H1 (cell line): Measurements from ENCODE around the gene DCDC2. TPM values are rescaled to one million over a fixed set of nuclear protein-coding genes. Genes with fewer than 3 reads are reported as not detected.
A peak's percentile ranks its signal among the peaks of the same experiment; 100 is the strongest.

Experiments
- CTCF ChIA-PET: fragments of 300-600 bp; sonication (Branson Sonifier 250); formaldehyde crosslinking; loops from one replicate; lab custom pipeline; 2021; ENCODE audit not compliant: partially characterized antibody; lab: Charles Lee
- POLR2A ChIA-PET: fragments of 300-600 bp; sonication (Branson Sonifier 250); formaldehyde crosslinking; loops from one replicate; lab custom pipeline; 2021; ENCODE audit warnings: inconsistent platforms; ENCODE audit not compliant: partially characterized antibody; lab: Charles Lee
- DNase-seq, 2 experiments: peaks; one replicate each; pipeline versions ENCODE4 v3.0.0 to v3.0.0-alpha.2; 2010 to 2022; ENCODE audit warnings: low spot score in 2 of 2, low read depth in 1 of 2, mixed read lengths in 1 of 2
- FAIRE-seq: peaks from 2 replicates; lab custom pipeline; 2011; peaks lifted over from hg19 to GRCh38; lab: Jason Lieb, UNC
- H2AFZ ChIP-seq: 2 replicates; pipeline ENCODE4 v1.8.1; 2012; ENCODE audit warnings: low read length, inconsistent platforms
- H2AK5ac ChIP-seq: 2 replicates; pipeline ENCODE4 v1.6.1; 2013; ENCODE audit warnings: low read depth, low read length
- H2BK120ac ChIP-seq: replicated peaks from 2 replicates; pipeline ENCODE3; 2013; ENCODE audit warnings: low read depth, low read length, inconsistent platforms
- H2BK12ac ChIP-seq: 2 replicates; pipeline ENCODE4 v1.6.1; 2013; ENCODE audit warnings: low read depth, low read length
- H2BK15ac ChIP-seq: 2 replicates; pipeline ENCODE4 v1.6.1; 2013; ENCODE audit warnings: low read length
- H2BK20ac ChIP-seq: 2 replicates; pipeline ENCODE4 v1.6.1; 2013; ENCODE audit warnings: low read length
- H2BK5ac ChIP-seq: 2 replicates; pipeline ENCODE4 v1.6.1; 2013; ENCODE audit warnings: low read depth, low read length
- H3K14ac ChIP-seq: 2 replicates; pipeline ENCODE4 v1.6.1; 2013; ENCODE audit warnings: inconsistent platforms; ENCODE audit not compliant: insufficient read length
- H3K18ac ChIP-seq: 2 replicates; pipeline ENCODE4 v1.6.1; 2013; ENCODE audit warnings: low read length; ENCODE audit errors: extremely low read depth
- H3K23ac ChIP-seq: 2 replicates; pipeline ENCODE4 v1.6.1; 2013; ENCODE audit warnings: inconsistent platforms; ENCODE audit not compliant: insufficient read length
- H3K23me2 ChIP-seq: 2 replicates; pipeline ENCODE4 v1.6.1; 2013; ENCODE audit warnings: low read depth, low read length
- H3K27ac ChIP-seq: 2 replicates; pipeline ENCODE4 v1.6.1; 2011; ENCODE audit warnings: low read depth, low read length, inconsistent platforms
- H3K27me3 ChIP-seq, 4 experiments: replicated peaks in 1 of 4; 1 replicate in 1 of 4; 2 replicates in 3 of 4; pipeline versions ENCODE4 v1.6.1 to v1.8.1; 2011 to 2013; ENCODE audit warnings: low read length in 3 of 4, mild to moderate bottlenecking in 3 of 4, inconsistent platforms in 2 of 4, mixed read lengths in 2 of 4, moderate library complexity in 1 of 4; ENCODE audit not compliant: control insufficient read depth in 3 of 4, insufficient read depth in 3 of 4; ENCODE audit errors: extremely low read depth in 1 of 4
- H3K36me3 ChIP-seq, 4 experiments: 2 replicates each; pipeline versions ENCODE4 v1.6.1 to v1.8.1; 2011 to 2013; ENCODE audit warnings: mild to moderate bottlenecking in 4 of 4, low read length in 3 of 4, moderate library complexity in 2 of 4, control low read depth in 1 of 4, inconsistent platforms in 1 of 4; ENCODE audit not compliant: insufficient read depth in 4 of 4, control insufficient read depth in 2 of 4
- H3K4ac ChIP-seq: replicated peaks from 2 replicates; pipeline ENCODE3; 2013; ENCODE audit warnings: low read length, low read depth, mixed read lengths, inconsistent platforms; ENCODE audit not compliant: insufficient read length
- H3K4me1 ChIP-seq, 4 experiments: replicated peaks in 1 of 4; 1 replicate in 1 of 4; 2 replicates in 3 of 4; pipeline versions ENCODE4 v1.6.1 to v1.8.1; 2011 to 2013; ENCODE audit warnings: low read length in 3 of 4, inconsistent platforms in 2 of 4, mixed read lengths in 1 of 4; ENCODE audit not compliant: insufficient read depth in 4 of 4, control insufficient read depth in 3 of 4
- H3K4me2 ChIP-seq, 2 experiments: 2 replicates each; pipeline versions ENCODE4 v1.6.1 to v1.8.1; 2011 to 2013; ENCODE audit warnings: low read depth in 2 of 2, low read length in 2 of 2, control low read depth in 1 of 2, inconsistent platforms in 1 of 2, mild to moderate bottlenecking in 1 of 2; ENCODE audit not compliant: insufficient read depth in 1 of 2
- H3K4me3 ChIP-seq, 4 experiments: fragments of 200-600, 300-600 bp in 1 of 4; sonication (generic), shearing (Covaris generic), sonication (Bioruptor Twin) in 1 of 4; 2 replicates each; pipeline versions ENCODE4 v1.5.1 to v1.8.1; 2011 to 2016; ENCODE audit warnings: low read length in 4 of 4, low read depth in 3 of 4, control low read depth in 2 of 4, inconsistent platforms in 2 of 4, mild to moderate bottlenecking in 2 of 4, mixed read lengths in 1 of 4, moderate library complexity in 1 of 4; ENCODE audit not compliant: insufficient read depth in 2 of 4; ENCODE audit errors: extremely low read depth in 1 of 4
- H3K56ac ChIP-seq: replicated peaks from 2 replicates; pipeline ENCODE3; 2013; ENCODE audit warnings: low read depth, mild to moderate bottlenecking, mixed read lengths, low read length, inconsistent platforms; ENCODE audit not compliant: insufficient read length
- H3K79me1 ChIP-seq: 2 replicates; pipeline ENCODE4 v1.6.1; 2013; ENCODE audit warnings: low read depth, low read length, control low read depth
- H3K79me2 ChIP-seq, 2 experiments: 2 replicates each; pipeline versions ENCODE4 v1.6.1 to v1.8.1; 2012 to 2013; ENCODE audit warnings: low read length in 2 of 2, mild to moderate bottlenecking in 2 of 2, inconsistent platforms in 1 of 2; ENCODE audit not compliant: insufficient read depth in 2 of 2, control insufficient read depth in 1 of 2
- H3K9ac ChIP-seq, 4 experiments: replicated peaks in 1 of 4; 1 replicate in 1 of 4; 2 replicates in 3 of 4; pipeline versions ENCODE4 v1.6.1 to v1.8.1; 2011 to 2013; ENCODE audit warnings: low read depth in 3 of 4, low read length in 3 of 4, control low read depth in 2 of 4, mild to moderate bottlenecking in 2 of 4, moderate library complexity in 2 of 4, inconsistent platforms in 1 of 4; ENCODE audit errors: extremely low read depth in 1 of 4
- H3K9me3 ChIP-seq, 2 experiments: 2 replicates each; pipeline versions ENCODE4 v1.6.1 to v1.8.1; 2012 to 2013; ENCODE audit warnings: mild to moderate bottlenecking in 2 of 2, moderate library complexity in 2 of 2, control low read depth in 1 of 2, inconsistent platforms in 1 of 2, low read depth in 1 of 2, low read length in 1 of 2, mixed read lengths in 1 of 2; ENCODE audit not compliant: insufficient read depth in 2 of 2
- H4K20me1 ChIP-seq, 2 experiments: replicated peaks in 1 of 2; 2 replicates each; pipeline versions ENCODE3 to v1.8.1; 2011 to 2013; ENCODE audit warnings: inconsistent platforms in 2 of 2, low read length in 2 of 2, mild to moderate bottlenecking in 1 of 2; ENCODE audit not compliant: insufficient read depth in 2 of 2, control insufficient read depth in 1 of 2
- H4K5ac ChIP-seq: 2 replicates; pipeline ENCODE4 v1.6.1; 2013; ENCODE audit warnings: low read length, low read depth, mixed read lengths, inconsistent platforms; ENCODE audit not compliant: insufficient read length
- H4K8ac ChIP-seq: 2 replicates; pipeline ENCODE4 v1.8.0; 2013; ENCODE audit warnings: mild to moderate bottlenecking, moderate library complexity, low read length, inconsistent platforms; ENCODE audit not compliant: insufficient read depth; ENCODE audit errors: extremely low read depth
- H4K91ac ChIP-seq: replicated peaks from 2 replicates; pipeline ENCODE3; 2013; ENCODE audit warnings: low read length, mixed read lengths, inconsistent platforms; ENCODE audit not compliant: insufficient read length
- BACH1 ChIP-seq: IDR thresholded peaks from 2 replicates; pipeline ENCODE4 v1.6.1; 2012; ENCODE audit warnings: low read length, improper control_type of control experiment
- BRCA1 ChIP-seq: IDR thresholded peaks from 2 replicates; pipeline ENCODE4 v1.6.1; 2012; ENCODE audit warnings: low read depth, low read length, improper control_type of control experiment
- CEBPB ChIP-seq: IDR thresholded peaks from 2 replicates; pipeline ENCODE4 v1.6.1; 2012; ENCODE audit warnings: low read depth, low read length
- CREB1 ChIP-seq: IDR thresholded peaks from 2 replicates; pipeline ENCODE4 v1.6.1; 2012; ENCODE audit warnings: inconsistent platforms
- EGR1 ChIP-seq: IDR thresholded peaks from 2 replicates; pipeline ENCODE4 v1.6.1; 2011; ENCODE audit warnings: low read depth, low read length, borderline replicate concordance
- HDAC2 ChIP-seq, 2 experiments: fragments of 300-600 bp in 1 of 2; sonication (generic) in 1 of 2; IDR thresholded peaks; 2 replicates each; pipeline ENCODE4 v1.6.1; 2011 to 2012; ENCODE audit warnings: low read depth in 2 of 2, low read length in 2 of 2, mild to moderate bottlenecking in 2 of 2, moderate library complexity in 2 of 2, borderline replicate concordance in 1 of 2, inconsistent platforms in 1 of 2
- HDAC6 ChIP-seq: IDR thresholded peaks from one replicate; pipeline ENCODE4 v1.7.1; 2012; ENCODE audit warnings: low read depth, mild to moderate bottlenecking, inconsistent platforms, low read length, moderate library complexity
- JUN ChIP-seq: IDR thresholded peaks from 2 replicates; pipeline ENCODE4 v1.6.1; 2011; ENCODE audit warnings: low read depth, mild to moderate bottlenecking, improper control_type of control experiment, low read length
- POU5F1 ChIP-seq: IDR thresholded peaks from 2 replicates; pipeline ENCODE4 v1.6.1; 2011; ENCODE audit warnings: low read depth, mild to moderate bottlenecking, low read length, moderate library complexity
- RBBP5 ChIP-seq: IDR thresholded peaks from 2 replicates; pipeline ENCODE4 v1.7.1; 2012; ENCODE audit warnings: low read depth, mild to moderate bottlenecking, inconsistent platforms, low read length, moderate library complexity, borderline replicate concordance
- RFX5 ChIP-seq: IDR thresholded peaks from 2 replicates; pipeline ENCODE4 v1.6.1; 2011; ENCODE audit warnings: low read depth, low read length, improper control_type of control experiment, borderline replicate concordance
- SIX5 ChIP-seq: IDR thresholded peaks from 2 replicates; pipeline ENCODE4 v1.6.1; 2011; ENCODE audit warnings: mild to moderate bottlenecking, low read depth, low read length
- TBP ChIP-seq: IDR thresholded peaks from 2 replicates; pipeline ENCODE4 v1.6.1; 2011; ENCODE audit warnings: low read depth, low read length, improper control_type of control experiment
- ZNF274 ChIP-seq: IDR thresholded peaks from 2 replicates; pipeline ENCODE4 v1.7.0; 2012; ENCODE audit warnings: low read length, borderline replicate concordance; ENCODE audit errors: extremely low read depth
- WGBS, 2 experiments: shearing (Covaris generic) in 1 of 2; methylation state at CpG; one replicate each; pipeline versions ENCODE4 v1.1.6 to v1.1.7; 2013 to 2015; ENCODE audit warnings: low lambda C conversion rate in 2 of 2, mixed read lengths in 2 of 2, inconsistent platforms in 1 of 2, low coverage in 1 of 2, missing lambda C conversion rate in 1 of 2; ENCODE audit not compliant: insufficient replicate concordance in 2 of 2, insufficient coverage in 1 of 2, insufficient read length in 1 of 2; ENCODE audit errors: extremely low coverage in 1 of 2, missing lambda C conversion rate in 1 of 2; 5-methylcytosine and 5-hydroxymethylcytosine counted together
- polyA plus RNA-seq, 7 experiments: library from polyadenylated mRNA; depleted of rRNA in 3 of 7; stranded (reverse) in 5 of 7; unstranded in 2 of 7; fragments of >200 nt in 5 of 7; fragments of 200-250 nt in 2 of 7; gene quantifications; 1 replicate in 5 of 7; 2 replicates in 1 of 7; 4 replicates in 1 of 7; pipeline versions ENCODE4 v1.2.1 to v1.2.3, GENCODE V29; 2011 to 2013; ENCODE audit warnings: missing spikeins in 2 of 7, mixed read lengths in 2 of 7
- total RNA-seq: library from RNA; stranded (reverse); fragmentation: NEBNext Ultra II Directional; extraction: Animal tissue kit (Norgen Biotek cat#: 25700); gene quantifications from 2 replicates; pipeline ENCODE4 v1.2.1, GENCODE V29; 2021
- TF ChIP-seq, protein P1 (sequence below): IDR thresholded peaks from 2 replicates; pipeline ENCODE4 v1.6.1; 2012; ENCODE audit warnings: inconsistent platforms

DCDC2 gene
- total and polyA plus RNA-seq, 2 of the 8 experiments (the other 6 are each of a cell fraction or from before 2014, with no cell fraction given), result 0.03 to 0.15 TPM

DNA sequence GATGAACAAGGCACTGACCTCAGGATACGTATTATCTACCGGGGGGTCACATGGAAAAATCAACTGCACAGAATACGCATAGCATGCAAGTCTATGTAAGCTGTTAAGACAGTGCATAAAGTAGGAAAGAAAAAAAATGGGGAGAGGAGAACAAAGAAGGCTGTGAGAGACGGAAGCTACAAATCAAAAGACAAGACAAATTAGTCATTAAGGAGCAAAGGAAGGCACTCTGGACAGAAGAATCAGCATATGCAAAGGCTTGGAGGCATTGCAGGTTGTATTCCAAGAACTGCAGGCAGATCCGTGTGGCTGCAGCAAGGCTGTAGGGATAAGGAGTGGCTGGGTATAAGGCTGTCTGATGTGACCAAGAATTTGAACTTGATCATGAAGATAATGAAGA, 142.9 kb downstream of the DCDC2 start:
- CTCF ChIA-PET, result interaction anchor here (1.2 kb wide), 1 partner anchor 9 kb away, joined by 3 read pairs; no protein-coding TSS in a partner anchor
- no peak overlapping the region for H3K9ac ChIP-seq
- H2BK120ac ChIP-seq, result no peak overlapping the region
- H2BK15ac ChIP-seq, result no peak overlapping the region
- H3K27ac ChIP-seq, result no peak overlapping the region
- peak overlapping the region; percentile 8 for H3K4ac ChIP-seq
- H2BK12ac ChIP-seq, result no peak overlapping the region
- H3K23me2 ChIP-seq, result no peaks in the 10 kb centered on the region
- no peak overlapping the region for H2BK20ac ChIP-seq
- no peak overlapping the region for H3K4me3 ChIP-seq
- DNase-seq (no peak), FAIRE-seq (no peak)
- H4K8ac ChIP-seq, result no peak overlapping the region
- no peaks in the 10 kb centered on the region for H3K36me3 ChIP-seq
- no peaks in the 10 kb centered on the region for H4K20me1 ChIP-seq
- H3K18ac ChIP-seq, result no peak overlapping the region
- no peaks in the 10 kb centered on the region for H3K79me1 ChIP-seq
- 0 out of 4 replicates have a peak, but pooled peaks cover 0 to 2% of the 10 kb centered on the region in 2 experiments for H3K9me3 ChIP-seq
- H3K14ac ChIP-seq, result no peak overlapping the region
- no peaks in the 10 kb centered on the region for H3K27me3 ChIP-seq
- H3K4me2 ChIP-seq, result no peak overlapping the region
- no peaks in the 10 kb centered on the region for H3K79me2 ChIP-seq
- H4K5ac ChIP-seq, result no peak overlapping the region
- H2AFZ ChIP-seq, result peak overlapping the region; percentile 7; the same call in 1 of the 2 replicates
- no peak overlapping the region for H3K23ac ChIP-seq
- peak overlapping the region; percentile 42; the same call in 1 of the 2 replicates for H2BK5ac ChIP-seq
- no peak overlapping the region for H2AK5ac ChIP-seq
- no peak overlapping the region for H3K56ac ChIP-seq
- POLR2A ChIA-PET, result no interaction called here
- H3K4me1 ChIP-seq, result peaks cover 0 to 4% (median under 1%) of the 10 kb centered on the region in 4 experiments; a peak in 3 of 7 replicates
- 73% methylated on average over 5 of the region's 5 CpGs; no CpG with 5 or more reads in 1 of the 2 experiments for WGBS, 2 experiments
- TF ChIP-seq SIX5, result no peak
- no peak for TF ChIP-seq HDAC6
- TF ChIP-seq CREB1, result no peak
- no peak for TF ChIP-seq JUN
- no peak for TF ChIP-seq HDAC2 (IDR thresholded peaks at IDR 0.05; ENCODE audit: borderline replicate concordance in 1 of 2, low read depth in 2 of 2, low read length in 2 of 2)
- TF ChIP-seq, protein P1, sequence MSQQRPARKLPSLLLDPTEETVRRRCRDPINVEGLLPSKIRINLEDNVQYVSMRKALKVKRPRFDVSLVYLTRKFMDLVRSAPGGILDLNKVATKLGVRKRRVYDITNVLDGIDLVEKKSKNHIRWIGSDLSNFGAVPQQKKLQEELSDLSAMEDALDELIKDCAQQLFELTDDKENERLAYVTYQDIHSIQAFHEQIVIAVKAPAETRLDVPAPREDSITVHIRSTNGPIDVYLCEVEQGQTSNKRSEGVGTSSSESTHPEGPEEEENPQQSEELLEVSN, result no peak
- TF ChIP-seq RBBP5, result no peak
- no peak for TF ChIP-seq BACH1
- no peak for TF ChIP-seq BRCA1
- no peak for TF ChIP-seq ZNF274
- no peak for TF ChIP-seq CEBPB
- no peak for TF ChIP-seq POU5F1
- no peak for TF ChIP-seq RFX5
- TF ChIP-seq TBP, result no peak
- TF ChIP-seq EGR1, result no peak
- no peak overlapping the region for H4K91ac ChIP-seq
